ENCODE data around the gene GIMAP8.

GRCh38 chr7:150435390-150436073 lies 14.9 kb upstream of the GIMAP8 start:
- no peak for TF ChIP-seq CTCF (IDR thresholded peaks at IDR 0.05; ENCODE audit: insufficient read depth, low read length)
- peak; percentile 80; the same call in 1 of the 2 replicates for TF ChIP-seq POLR2AphosphoS5 (IDR thresholded peaks at IDR 0.05; ENCODE audit: low read depth)
- no peak for TF ChIP-seq REST (IDR thresholded peaks at IDR 0.05; ENCODE audit: insufficient replicate concordance, low read depth)
- TF ChIP-seq GABPA (IDR thresholded peaks at IDR 0.05; ENCODE audit: low read depth): no peak
- peak; percentile 84 for TF ChIP-seq SPI1 (IDR thresholded peaks at IDR 0.05; ENCODE audit: borderline replicate concordance, low read depth)
